Smooth muscle cell of the umbilical artery (primary cell): ENCODE results near the gene CCNT2. TPM values are rescaled to one million over a fixed set of nuclear protein-coding genes. Genes with fewer than 3 reads are reported as not detected.

Source experiments
- total RNA-seq: library from RNA; depleted of rRNA; stranded (reverse); fragments of >200 nt; gene quantifications from 2 replicates; pipeline ENCODE4 v1.2.3, GENCODE V29; 2014

Gene CCNT2
- 24.9 and 30.7 TPM in 2 replicates for total RNA-seq

GRCh38 chr2:134918526-134919340 lies at the start of gene CCNT2:
Gene CCNT2 (plus strand): TSS chr2:134918822. CDS start chr2:134918855, 33 bp downstream.

Other genes starting within 250 kb of the CCNT2 start
- gene TMEM163, start 199.8 kb upstream of the CCNT2 start, total RNA-seq = not detected in 2 replicates
- not detected in 2 replicates for gene ACMSD, start 80.2 kb upstream of the CCNT2 start, total RNA-seq
- not detected in 2 replicates for gene MAP3K19, start 128.6 kb downstream of the CCNT2 start, total RNA-seq
- gene RAB3GAP1, start 133.5 kb downstream of the CCNT2 start, total RNA-seq = 107 and 121 TPM in 2 replicates